Islet of Langerhans (tissue), 1 donor: Measurements from ENCODE around the gene OSBPL3.

Source experiments
- FAIRE-seq: peaks from one replicate; lab custom pipeline; 2011; peaks lifted over from hg19 to GRCh38; lab: Jason Lieb, UNC

OSBPL3 gene

GRCh38 chr7:24980534-24981170 is 674 bp upstream of the OSBPL3 start:
- no peak for FAIRE-seq

DNA sequence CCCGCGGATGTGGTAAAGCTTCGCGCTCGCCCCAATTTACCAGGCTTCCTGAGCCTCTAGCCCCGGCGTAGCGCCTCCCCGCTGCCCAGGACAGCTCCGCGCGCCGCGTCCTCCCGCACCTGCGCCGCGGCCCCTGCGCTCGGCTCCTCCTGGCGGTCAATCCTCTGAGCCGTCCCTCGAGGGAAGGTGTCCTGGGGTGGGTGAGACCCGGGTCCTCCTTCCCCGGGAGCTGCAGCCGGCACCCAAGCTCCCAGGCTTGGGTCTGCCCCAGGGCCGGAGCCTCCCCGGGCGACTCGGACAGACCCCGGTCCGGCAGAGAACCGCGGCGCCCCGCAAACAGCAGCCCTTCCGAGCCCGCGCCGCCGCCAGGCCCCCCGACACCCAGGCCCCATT is 512 bp downstream of the OSBPL3 start:
- FAIRE-seq, result no peak

DNA sequence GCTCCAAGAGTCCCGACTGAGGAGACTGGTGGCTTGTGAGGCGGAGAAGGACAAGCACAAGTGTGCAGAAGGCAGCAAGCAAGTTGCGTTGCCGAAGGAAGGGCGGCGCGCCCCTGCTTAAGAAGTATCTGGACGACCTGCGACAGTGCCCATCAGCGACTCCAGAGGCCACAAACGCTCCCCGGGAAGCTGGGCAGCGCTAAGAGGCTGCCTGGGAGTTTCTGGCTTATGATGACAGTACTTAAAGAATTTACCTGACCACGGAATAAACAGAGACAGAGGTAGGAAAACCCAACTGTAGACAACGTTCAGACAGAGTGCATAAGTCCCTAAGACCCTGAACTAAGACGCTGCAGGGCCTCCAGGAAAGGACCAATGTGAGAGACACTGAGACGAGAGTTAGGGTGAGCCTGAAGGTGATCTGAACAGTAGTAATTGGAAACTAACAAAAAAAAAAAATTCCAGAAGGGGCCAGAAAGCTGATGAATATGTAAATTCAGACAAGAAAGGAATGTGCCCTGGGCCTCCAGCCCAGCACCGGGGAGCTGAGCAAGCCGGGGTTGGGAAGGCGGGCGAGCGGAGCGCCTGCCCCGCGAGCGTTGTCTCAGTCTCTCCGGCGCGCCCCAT is 1.0 kb downstream of the OSBPL3 start:
- no peak for FAIRE-seq

GRCh38 chr7:24975644-24976260 is 4.2 kb downstream of the OSBPL3 start:
- FAIRE-seq, result no peak

- no peak for FAIRE-seq
Measured at GRCh38 chr7:24975172-24975571, 4.8 kb downstream of the OSBPL3 start.

GRCh38 chr7:24974026-24974832 is 5.7 kb downstream of the OSBPL3 start:
- FAIRE-seq, result no peak

DNA sequence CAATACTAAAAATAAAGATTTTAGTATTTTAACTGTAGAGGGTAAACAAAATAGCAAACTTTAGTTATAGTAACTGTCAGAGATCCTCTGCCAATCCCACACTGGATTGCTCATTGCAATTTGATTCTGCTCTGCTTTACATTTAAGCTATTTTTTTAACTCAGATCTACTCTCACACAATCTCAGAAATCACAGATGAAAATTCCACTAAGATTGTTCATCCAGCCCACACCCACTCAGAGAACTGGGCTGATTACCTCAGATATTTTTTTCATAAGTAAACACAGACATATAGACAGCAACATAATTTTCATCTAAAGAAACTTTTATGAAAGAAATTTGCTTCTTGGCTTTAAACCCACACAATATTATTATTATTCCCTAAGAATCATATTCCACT is 7.0 kb downstream of the OSBPL3 start:
- no peak for FAIRE-seq

- no peak for FAIRE-seq
Measured at GRCh38 chr7:24972166-24972477, 7.9 kb downstream of the OSBPL3 start.

GRCh38 chr7:24971333-24972165 is 8.4 kb downstream of the OSBPL3 start:
- FAIRE-seq, result no peak

DNA sequence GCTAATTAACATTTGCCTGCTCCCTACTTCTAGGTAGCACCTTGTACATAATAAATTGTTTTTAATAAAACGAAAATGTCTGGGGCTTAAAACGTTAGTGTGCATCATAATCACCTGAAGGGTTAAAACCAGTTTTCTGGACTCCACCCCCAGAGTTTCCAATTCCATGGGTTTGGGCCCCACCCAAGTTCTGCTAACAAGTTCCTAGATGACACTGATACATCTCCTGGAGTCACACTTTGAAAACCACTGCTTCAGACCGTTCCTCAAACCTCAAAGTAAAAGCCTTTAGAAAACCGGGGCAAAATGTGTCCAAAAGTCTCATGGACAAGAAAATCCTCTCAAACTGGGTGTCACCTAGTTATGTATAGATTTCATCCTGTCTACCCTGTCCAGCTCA is 9.3 kb downstream of the OSBPL3 start:
- FAIRE-seq, result no peak

- no peak for FAIRE-seq
Measured at GRCh38 chr7:24968165-24968564, 11.8 kb downstream of the OSBPL3 start.

- FAIRE-seq, result no peak
Measured at GRCh38 chr7:24967696-24968095, 12.3 kb downstream of the OSBPL3 start.

DNA sequence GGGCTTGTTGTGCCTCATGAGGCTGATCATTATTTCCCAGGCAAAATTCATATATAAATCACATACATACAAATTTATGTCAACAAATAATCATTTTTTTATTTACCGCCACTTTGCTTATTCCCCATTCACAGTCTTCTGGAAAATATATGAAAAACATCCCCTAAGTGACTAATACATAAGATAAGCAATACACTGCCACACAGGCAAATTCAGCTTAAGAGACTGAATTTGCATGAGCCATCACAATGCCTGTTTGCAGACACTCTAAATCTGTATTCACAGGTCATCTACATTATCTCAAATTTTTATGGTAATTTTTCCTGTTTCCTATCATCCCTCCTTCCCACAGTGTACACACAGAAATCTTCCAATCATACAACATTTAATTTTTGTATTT is 13.2 kb downstream of the OSBPL3 start:
- no peak for FAIRE-seq

DNA sequence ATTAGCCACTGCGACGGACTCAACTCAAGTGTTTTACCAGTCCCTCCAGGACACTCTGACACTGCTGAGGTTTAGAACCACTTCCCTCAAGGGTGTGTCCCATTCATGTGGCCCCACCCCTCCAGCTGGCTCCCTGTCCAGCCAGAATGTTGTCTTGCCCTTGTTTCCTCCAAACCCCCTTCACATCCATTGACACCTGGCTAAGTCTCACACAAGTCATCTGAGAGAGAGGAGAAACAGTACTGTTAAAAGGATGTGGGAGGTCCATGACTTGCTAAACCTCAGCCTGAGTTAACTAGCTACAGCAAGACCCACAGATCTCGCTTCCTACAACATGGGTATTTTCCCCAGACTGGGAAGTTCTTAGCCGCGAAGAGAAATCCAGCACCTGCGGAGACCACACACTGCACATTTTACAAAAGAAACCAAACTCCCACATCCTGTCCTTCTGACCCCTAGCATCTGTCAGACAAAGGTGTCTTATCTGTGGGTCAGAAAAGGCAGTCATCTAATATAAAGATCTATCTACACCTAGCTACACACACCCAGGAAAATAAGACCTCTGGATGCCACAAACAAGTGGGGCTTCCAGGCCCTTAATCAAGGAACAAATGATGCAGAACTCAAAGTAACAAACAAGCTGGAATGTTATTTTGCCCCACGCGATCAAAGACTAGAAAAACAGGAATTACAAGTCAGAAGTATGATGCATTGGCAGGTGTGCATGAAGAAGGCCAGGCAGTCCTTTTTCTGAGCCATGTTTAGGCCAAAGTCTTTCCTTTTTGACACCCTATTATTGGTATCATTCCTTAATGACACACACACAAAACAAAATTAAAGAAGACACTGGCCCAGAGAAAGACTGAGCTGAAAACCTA is 13.9 kb downstream of the OSBPL3 start:
- FAIRE-seq, result no peak

- FAIRE-seq, result no peak
Measured at GRCh38 chr7:24964191-24964590, 15.8 kb downstream of the OSBPL3 start.

DNA sequence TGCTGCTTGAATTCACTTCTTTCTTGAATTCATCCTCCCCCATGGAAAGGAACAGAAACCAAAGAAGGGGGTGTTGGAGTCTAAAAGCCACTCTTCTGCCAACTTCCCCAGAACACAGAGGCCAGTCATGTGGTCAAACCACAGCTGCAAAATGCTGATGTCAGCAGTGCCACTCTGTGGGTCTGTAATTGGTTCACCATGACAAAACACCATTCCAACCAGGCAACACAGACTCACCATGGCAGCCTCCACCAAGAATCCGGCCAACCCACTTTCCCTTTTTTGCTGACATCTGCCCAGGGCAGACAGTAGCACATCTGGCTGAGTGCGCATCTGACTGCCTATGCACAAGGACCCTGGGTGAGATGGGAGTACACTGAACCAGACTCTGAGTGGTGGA is 16.8 kb downstream of the OSBPL3 start:
- FAIRE-seq, result no peak

- FAIRE-seq, result no peak
Measured at GRCh38 chr7:24962418-24962962, 17.5 kb downstream of the OSBPL3 start.

GRCh38 chr7:24959735-24960485 is 20.1 kb downstream of the OSBPL3 start:
- FAIRE-seq, result no peak

DNA sequence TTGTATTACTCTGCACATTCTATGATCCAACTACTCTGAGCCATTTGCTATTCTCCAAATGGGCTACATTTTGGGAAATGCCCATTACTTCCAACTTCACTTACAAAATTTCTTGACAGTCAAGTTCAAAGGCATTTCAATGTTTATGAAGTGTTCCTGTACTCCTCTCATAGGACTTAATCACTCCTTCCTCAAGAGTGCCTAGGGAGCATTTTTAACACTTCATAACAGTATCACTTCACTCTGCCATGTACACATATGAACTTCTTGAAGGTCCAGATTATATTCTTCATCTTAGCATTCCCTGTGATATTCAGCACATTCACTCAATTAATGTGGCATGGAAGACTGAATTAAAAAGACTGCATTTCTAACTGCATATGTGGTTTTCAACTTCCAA is 21.6 kb downstream of the OSBPL3 start:
- no peak for FAIRE-seq

GRCh38 chr7:24956021-24956420 is 24.0 kb downstream of the OSBPL3 start:
- FAIRE-seq, result no peak
